GM12878 (cell line): ENCODE data around the gene NECAB3. TPM values are rescaled to one million over a fixed set of nuclear protein-coding genes. Genes with fewer than 3 reads are reported as not detected.

Experiments used
- ATAC-seq: fragments of 200-7000 bp; cut with Tn5 transposase; 3 replicates; pipeline ENCODE4 v1.9.1; 2020; ENCODE audit warnings: mild to moderate bottlenecking, moderate library complexity
- BruUV-seq: library from RNA; stranded (reverse); fragments of 400-500 nt; replicated peaks from 2 replicates; lab custom pipeline; 2021; lab: Mats Ljungman, UMichigan
- CTCF ChIA-PET: fragments of 300-600 bp; sonication (Branson Sonifier 250); formaldehyde crosslinking; extraction: SDS; loops from one replicate; lab custom pipeline; 2021; ENCODE audit warnings: inconsistent platforms; lab: Yijun Ruan, JAX
- POLR2A ChIA-PET: fragments of 350-600 bp; formaldehyde crosslinking; extraction: SDS; loops from one replicate; lab custom pipeline; 2021; ENCODE audit warnings: inconsistent platforms; lab: Charles Lee
- RAD21 ChIA-PET: fragments of 300-600 bp; sonication (Branson Sonifier 250); formaldehyde crosslinking; loops from one replicate; lab custom pipeline; 2023; ENCODE audit warnings: antibody characterized with exemption; ENCODE audit not compliant: unreplicated experiment; lab: Charles Lee
- SMC1A ChIA-PET: fragments of 300-600 bp; sonication (Branson Sonifier 250); formaldehyde crosslinking; loops from one replicate; lab custom pipeline; 2023; ENCODE audit not compliant: unreplicated experiment, uncharacterized antibody; lab: Charles Lee
- DNase-seq: peaks from one replicate; pipeline ENCODE4 v3.0.0-alpha.2; 2011; ENCODE audit warnings: low read depth, low spot score
- FAIRE-seq: peaks from 3 replicates; lab custom pipeline; 2011; peaks lifted over from hg19 to GRCh38; lab: Jason Lieb, UNC
- H2AFZ ChIP-seq: 2 replicates; pipeline ENCODE4 v1.6.0; 2011; ENCODE audit warnings: low read depth, low read length, control low read depth; ENCODE audit not compliant: control insufficient read depth
- H3K27ac ChIP-seq: 2 replicates; pipeline ENCODE4 v1.5.1; 2011; ENCODE audit warnings: control low read depth; ENCODE audit not compliant: control insufficient read depth, insufficient read depth
- H3K27me3 ChIP-seq, 2 experiments: replicated peaks in 1 of 2; 2 replicates each; pipeline versions ENCODE4 v1.6.0 to v1.6.1; 2011; ENCODE audit warnings: low read length in 1 of 2; ENCODE audit not compliant: control insufficient read depth in 2 of 2, insufficient read depth in 2 of 2
- H3K36me3 ChIP-seq, 2 experiments: 2 replicates each; pipeline ENCODE4 v1.5.1; 2011; ENCODE audit warnings: low read length in 1 of 2; ENCODE audit not compliant: control insufficient read depth in 2 of 2, insufficient read depth in 2 of 2
- H3K4me1 ChIP-seq: 2 replicates; pipeline ENCODE4 v1.6.1; 2011; ENCODE audit warnings: mild to moderate bottlenecking, low read length, moderate library complexity, mixed read lengths; ENCODE audit not compliant: control insufficient read depth, insufficient read depth
- H3K4me2 ChIP-seq: 2 replicates; pipeline ENCODE4 v1.6.0; 2011; ENCODE audit warnings: control low read depth; ENCODE audit not compliant: control insufficient read depth, insufficient read depth
- H3K4me3 ChIP-seq: fragments of 200-600 bp; sonication (generic); 2 replicates; pipeline ENCODE4 v1.5.1; 2016
- H3K79me2 ChIP-seq: 2 replicates; pipeline ENCODE4 v1.6.0; 2011; ENCODE audit warnings: low read length; ENCODE audit not compliant: control insufficient read depth, insufficient read depth
- H3K9ac ChIP-seq: 2 replicates; pipeline ENCODE4 v1.8.0; 2011; ENCODE audit warnings: low read length, control low read depth, mixed read lengths; ENCODE audit not compliant: control insufficient read depth, insufficient read depth
- H3K9me3 ChIP-seq: replicated peaks from 3 replicates; pipeline ENCODE4 v1.5.1; 2011; ENCODE audit warnings: mild to moderate bottlenecking, low read length; ENCODE audit not compliant: control insufficient read depth, insufficient read depth
- H4K20me1 ChIP-seq: 2 replicates; pipeline ENCODE4 v1.6.0; 2011; ENCODE audit not compliant: control insufficient read depth, insufficient read depth
- BACH1 ChIP-seq: fragments of 450-650 bp; IDR thresholded peaks from 2 replicates; pipeline ENCODE4 v1.6.1; 2017; ENCODE audit warnings: mild to moderate bottlenecking, borderline replicate concordance
- CHD1 ChIP-seq: IDR thresholded peaks from 2 replicates; pipeline ENCODE4 v1.6.1; 2012; ENCODE audit warnings: low read depth, low read length, improper control_type of control experiment
- DPF2 ChIP-seq: fragments of 450-650 bp; IDR thresholded peaks from 2 replicates; pipeline ENCODE4 v1.6.1; 2017; ENCODE audit warnings: mild to moderate bottlenecking
- GATAD2B ChIP-seq: fragments of 450-650 bp; conservative IDR thresholded peaks from 2 replicates; pipeline ENCODE4 v1.6.1; 2017; ENCODE audit warnings: low read depth, mild to moderate bottlenecking, moderate library complexity
- IKZF2 ChIP-seq, 2 experiments: fragments of 450-650 bp; IDR thresholded peaks; 2 replicates each; pipeline ENCODE4 v1.6.1; 2017; ENCODE audit warnings: mild to moderate bottlenecking in 2 of 2, moderate library complexity in 2 of 2
- IRF4 ChIP-seq: IDR thresholded peaks from 2 replicates; pipeline ENCODE4 v1.6.1; 2011; ENCODE audit warnings: low read depth, low read length
- JUND ChIP-seq: IDR thresholded peaks from 2 replicates; pipeline ENCODE4 v1.6.1; 2012; ENCODE audit warnings: low read depth, mild to moderate bottlenecking, low read length, improper control_type of control experiment, moderate library complexity
- MYC ChIP-seq: IDR thresholded peaks from 2 replicates; pipeline ENCODE4 v1.6.1; 2011; ENCODE audit warnings: mild to moderate bottlenecking, low read length, moderate library complexity, inconsistent platforms; ENCODE audit not compliant: insufficient read depth, insufficient replicate concordance, insufficient read length, severe bottlenecking
- NFIC ChIP-seq: IDR thresholded peaks from 2 replicates; pipeline ENCODE4 v1.6.1; 2012; ENCODE audit warnings: low read depth, mild to moderate bottlenecking, inconsistent platforms, low read length, moderate library complexity
- POU2F2 ChIP-seq: IDR thresholded peaks from 3 replicates; pipeline ENCODE4 v1.6.1; 2011; ENCODE audit warnings: low read depth, mild to moderate bottlenecking, low read length, borderline replicate concordance
- TCF7 ChIP-seq: IDR thresholded peaks from 2 replicates; pipeline ENCODE4 v1.6.1; 2014; ENCODE audit warnings: antibody characterized with exemption, borderline replicate concordance
- YY1 ChIP-seq: IDR thresholded peaks from 2 replicates; pipeline ENCODE4 v1.6.1; 2011; ENCODE audit warnings: low read depth, mild to moderate bottlenecking, low read length
- ZBTB40 ChIP-seq: fragments of 450-650 bp; IDR thresholded peaks from 2 replicates; pipeline ENCODE4 v1.6.1; 2016; ENCODE audit warnings: mild to moderate bottlenecking, moderate library complexity, borderline replicate concordance
- WGBS: methylation state at CpG from one replicate; pipeline ENCODE4 v1.1.6; 2016; ENCODE audit warnings: low lambda C conversion rate; ENCODE audit not compliant: insufficient replicate concordance, insufficient coverage; ENCODE audit errors: missing lambda C conversion rate; 5-methylcytosine and 5-hydroxymethylcytosine counted together
- in situ Hi-C: fragments of 300-500 bp; cut with MboI; formaldehyde crosslinking; loops from 9 replicates; pipeline ENCODE4 v1.14.3; 2018; ENCODE audit warnings: mixed read lengths
- intact Hi-C: fragments of 100-400 bp; cut with micrococcal nuclease; formaldehyde crosslinking; loops from one replicate; pipeline ENCODE4 v1.14.2; 2022; ENCODE audit not compliant: unreplicated experiment
- polyA plus RNA-seq, 11 experiments: library from polyadenylated mRNA; depleted of rRNA in 4 of 11; unstranded in 6 of 11; stranded (reverse) in 5 of 11; fragments of >200 nt; fragmentation: Nextera tagmentation in 4 of 11; fragmentation: Illumina TruSeq in 1 of 11; extraction: Ambion mirVana in 4 of 11; extraction: Trizol in 1 of 11; gene quantifications; 1 replicate in 1 of 11; 2 replicates in 10 of 11; pipeline versions ENCODE4 v1.2.1 to v1.2.3, GENCODE V29; 2011 to 2016; ENCODE audit warnings: inconsistent platforms in 2 of 11, missing spikeins in 2 of 11, low read depth in 1 of 11
- total RNA-seq, 4 experiments: library from RNA; depleted of rRNA in 3 of 4; stranded (reverse); fragments of >200 nt in 3 of 4; fragmentation: Illumina TruSeq in 1 of 4; extraction: Trizol in 1 of 4; gene quantifications; 2 replicates each; pipeline versions ENCODE4 v1.2.1 to v1.2.3, GENCODE V29; 2013 to 2021

NECAB3 gene
- total and polyA plus RNA-seq, 10 of the 15 experiments (the other 5 are each of a cell fraction or from before 2014, with no cell fraction given), result 0.21 to 17.0 (median 7.2) TPM

- no peak for TF ChIP-seq NFIC
Observed at GRCh38 chr20:33668466-33669155, 5.6 kb downstream of the NECAB3 start (continued).

GRCh38 chr20:33667676-33668465 is 6.4 kb downstream of the NECAB3 start:
- ChIA-PET CTCF (interaction anchor here (0.5 to 4.1 kb wide), 37 partner anchors 9 to 1457 kb away, joined by 3 to 43 read pairs (median 4); partner anchors contain the start of genes CBFA2T2, CDK5RAP1, E2F1 and PXMP4), SMC1A (interaction anchor here (0.6 to 4.0 kb wide), 19 partner anchors 12 to 266 kb away, joined by 3 to 20 read pairs (median 4); partner anchors contain the start of genes CBFA2T2, CDK5RAP1 and SNTA1), RAD21 (interaction anchor here (0.6 to 3.3 kb wide), 29 partner anchors 8 to 295 kb away, joined by 3 to 25 read pairs (median 4); partner anchors contain the start of genes CBFA2T2, CDK5RAP1, PXMP4 and SNTA1), POLR2A (interaction anchor here (0.6 to 3.3 kb wide), 8 partner anchors 11 to 271 kb away, joined by 3 to 20 read pairs (median 5); partner anchors contain the start of gene CBFA2T2)
- Histone ChIP-seq H3K27me3 (no peaks in the 10 kb centered on the region), H3K4me3 (peak overlapping the region; percentile 75), H4K20me1 (peaks cover 4% of the 10 kb centered on the region; the same call in 1 of the 2 replicates), H3K9me3 (no peaks in the 10 kb centered on the region), H3K36me3 (no peaks in the 10 kb centered on the region), H3K27ac (peak overlapping the region; percentile 65), H3K79me2 (peaks cover 2% of the 10 kb centered on the region), H3K9ac (peak overlapping the region; percentile 36), H3K4me1 (peaks cover 26% of the 10 kb centered on the region), H3K4me2 (peak overlapping the region; percentile 99), H2AFZ (peak overlapping the region; percentile 39)
- ATAC-seq (peak; percentile 72), FAIRE-seq (peak; percentile 49), DNase-seq (no peak)
- WGBS, result 1% methylated on average over 44 of the region's 47 CpGs
- intact Hi-C loops (loop anchor here (2.0 to 10.0 kb wide), 2 partner anchors 63 to 457 kb away; partner anchors contain the start of gene ZNF341), in situ Hi-C loops (no loop called here)
- BruUV-seq, result no TSS peak
- TF ChIP-seq CHD1 (peak; percentile 38; the same call in 1 of the 2 replicates), TCF7 (no peak), IRF4 (0 out of 2 replicates have a peak, but pooled peaks have one; percentile 18), MYC (peak; percentile 22), JUND (no peak), BACH1 (0 out of 2 replicates have a peak, but pooled peaks have one; percentile 31), ZBTB40 (peak; percentile 47), YY1 (peak; percentile 91), POU2F2 (0 out of 3 replicates have a peak, but pooled peaks have one; percentile 27), IKZF2 (IDR thresholded peaks at IDR 0.05) (peak in 1 of 2 experiments; percentile 42; a peak in 3 of 4 replicates), GATAD2B (peak; percentile 59), DPF2 (peak; percentile 40; the same call in 1 of the 2 replicates)
